ENCODE measurements around the gene HTR1B.

Gene HTR1B

GRCh38 chr6:77456531-77457248, 6.6 kb downstream of the HTR1B start:
- no peak for DNase-seq (ENCODE audit: low read depth)

GRCh38 chr6:77455271-77455670, 8.0 kb downstream of the HTR1B start:
- DNase-seq (ENCODE audit: low read depth) = no peak

- no peak for DNase-seq (ENCODE audit: low read depth)
These were observed 8.9 kb downstream of the HTR1B start for GRCh38 chr6:77454386-77454785.

- no peak for DNase-seq (ENCODE audit: low read depth)
These were observed 11.8 kb downstream of the HTR1B start for GRCh38 chr6:77451466-77451865.

GRCh38 chr6:77450924-77451323, 12.4 kb downstream of the HTR1B start:
- no peak for DNase-seq (ENCODE audit: low read depth)

GRCh38 chr6:77448546-77448945, 14.7 kb downstream of the HTR1B start:
- DNase-seq (ENCODE audit: low read depth) = no peak

- no peak for DNase-seq (ENCODE audit: low read depth)
These were observed 16.0 kb downstream of the HTR1B start for GRCh38 chr6:77447254-77447653.

GRCh38 chr6:77446249-77446648, 17.0 kb downstream of the HTR1B start:
- no peak for DNase-seq (ENCODE audit: low read depth)

- DNase-seq (ENCODE audit: low read depth) = no peak
These were observed 18.1 kb downstream of the HTR1B start for GRCh38 chr6:77445214-77445613.

- no peak for DNase-seq (ENCODE audit: low read depth)
These were observed 22.9 kb downstream of the HTR1B start for GRCh38 chr6:77440206-77440976.

- DNase-seq (ENCODE audit: low read depth) = no peak
These were observed 29.4 kb downstream of the HTR1B start for GRCh38 chr6:77433888-77434287.

GRCh38 chr6:77430504-77430903, 32.8 kb downstream of the HTR1B start:
- DNase-seq (ENCODE audit: low read depth) = no peak

- DNase-seq (ENCODE audit: low read depth) = no peak
These were observed 37.6 kb downstream of the HTR1B start for GRCh38 chr6:77425671-77426070.

- no peak for DNase-seq (ENCODE audit: low read depth)
These were observed 38.1 kb downstream of the HTR1B start for GRCh38 chr6:77425216-77425615.

GRCh38 chr6:77424761-77425160, 38.5 kb downstream of the HTR1B start:
- no peak for DNase-seq (ENCODE audit: low read depth)

GRCh38 chr6:77416839-77417238, 46.5 kb downstream of the HTR1B start:
- DNase-seq (ENCODE audit: low read depth) = no peak

GRCh38 chr6:77415706-77416105, 47.6 kb downstream of the HTR1B start:
- no peak for DNase-seq (ENCODE audit: low read depth)

Data from activated T-cell treated with anti-CD3 and anti-CD28 coated beads for 24 hours (primary cell).